Stomach (tissue), 9 donors: ENCODE results near the gene CD59. TPM values are rescaled to one million over a fixed set of nuclear protein-coding genes. Genes with fewer than 3 reads are reported as not detected.

ENCODE experiments used
- DNase-seq, 2 donors: peaks; one replicate each; pipeline versions ENCODE4 v3.0.0 to v3.0.0-alpha.2; 2013 to 2019
- H3K27ac ChIP-seq, 5 donors: fragments of 200-600 bp in 4 of 5; sonication (generic) in 4 of 5; one replicate each; pipeline ENCODE4 v1.5.1; 2013 to 2019; ENCODE audit warnings: mild to moderate bottlenecking in 1 of 5, moderate library complexity in 1 of 5
- H3K27me3 ChIP-seq, 3 donors: fragments of 200-600 bp; sonication (generic); one replicate each; pipeline ENCODE4 v1.5.1; 2017 to 2019; ENCODE audit warnings: mixed run types in 1 of 3
- H3K36me3 ChIP-seq, 4 donors: fragments of 200-600 bp; sonication (generic); 1 replicate in 3 of 4; 2 replicates in 1 of 4; pipeline ENCODE4 v1.5.1; 2016 to 2019
- H3K4me1 ChIP-seq, 4 donors: fragments of 200-600 bp; sonication (generic); one replicate each; pipeline ENCODE4 v1.5.1; 2016 to 2019
- H3K4me3 ChIP-seq, 4 donors: fragments of 200-600 bp; sonication (generic) in 3 of 4; one replicate each; pipeline ENCODE4 v1.5.1; 2016 to 2019; ENCODE audit warnings: mild to moderate bottlenecking in 1 of 4
- H3K9me3 ChIP-seq, 4 donors: fragments of 200-600 bp; sonication (generic); one replicate each; pipeline ENCODE4 v1.5.1; 2016 to 2019
- CTCF ChIP-seq, 7 experiments: fragments of 450-650 bp in 4 of 7; fragments of 200-600 bp in 3 of 7; sonication (generic) in 3 of 7; IDR thresholded peaks; one replicate each; pipeline ENCODE4 v1.5.1; 2016 to 2019; ENCODE audit warnings: antibody characterized with exemption in 7 of 7, control low read depth in 2 of 7, mild to moderate bottlenecking in 1 of 7
- EP300 ChIP-seq: sonication (generic); formaldehyde crosslinking; IDR thresholded peaks from one replicate; pipeline ENCODE4 v1.6.1; 2017; ENCODE audit warnings: antibody characterized with exemption
- POLR2A ChIP-seq, 4 donors: fragments of 450-650 bp; IDR thresholded peaks; one replicate each; pipeline ENCODE4 v1.6.1; 2016; ENCODE audit warnings: antibody characterized with exemption in 4 of 4, control low read depth in 2 of 4, mild to moderate bottlenecking in 1 of 4, moderate library complexity in 1 of 4
- POLR2AphosphoS5 ChIP-seq, 3 donors: sonication (generic); formaldehyde crosslinking; IDR thresholded peaks; one replicate each; pipeline ENCODE4 v1.6.1; 2016; ENCODE audit warnings: antibody characterized with exemption in 3 of 3
- WGBS, 5 donors: extraction: QIAGEN DNeasy Blood & Tissue Kit in 3 of 5; methylation state at CpG; one replicate each; pipeline versions ENCODE4 v1.1.5 to v1.1.7; 2013 to 2018; 5-methylcytosine and 5-hydroxymethylcytosine counted together
- intact Hi-C: fragments of 100-400 bp; cut with DNase I; formaldehyde crosslinking; loops from one replicate; pipeline ENCODE4 v1.15.1; 2023; ENCODE audit warnings: low total_unique reads
- polyA plus RNA-seq, 3 donors: library from polyadenylated mRNA; stranded (reverse); fragments of 200-250 nt; gene quantifications; one replicate each; pipeline ENCODE4 v1.2.3, GENCODE V29; 2013
- total RNA-seq, 5 donors: library from RNA; depleted of rRNA; stranded (reverse); fragments of >200 nt; gene quantifications; one replicate each; pipeline versions ENCODE4 v1.1.0 to v1.2.3, GENCODE V29; 2014 to 2016
- donor health status: healthy with polysubstance abuse.
- donor health status: Bipolar disorder and iron deficiency.
- donor health status: healthy.

Gene CD59
- total and polyA plus RNA-seq, 8 donors, result 6.4 to 225 (median 138) TPM

GRCh38 chr11:33659370-33660139, 76.7 kb downstream of the CD59 start:
- H3K27me3 ChIP-seq, result peaks cover 0 to 4% (median 0%) of the 10 kb centered on the region in 3 donors
- no peaks in the 10 kb centered on the region for H3K9me3 ChIP-seq
- H3K4me1 ChIP-seq, result no peaks in the 10 kb centered on the region
- TF ChIP-seq POLR2A (IDR thresholded peaks at IDR 0.05), result no peak
- TF ChIP-seq POLR2AphosphoS5 (IDR thresholded peaks at IDR 0.05), result no peak
- TF ChIP-seq EP300, result no peak
- TF ChIP-seq CTCF (IDR thresholded peaks at IDR 0.05), result no peak
- no peak overlapping the region for H3K4me3 ChIP-seq
- DNase-seq, result no peak
- H3K27ac ChIP-seq, result no peak overlapping the region
- intact Hi-C loops, result no loop called here
- no peaks in the 10 kb centered on the region for H3K36me3 ChIP-seq
- WGBS, 5 donors, result 76 to 94% (median 83%) methylated on average over 5 of the region's 5 CpGs

- TF ChIP-seq EP300 (no peak), POLR2A (IDR thresholded peaks at IDR 0.05) (no peak)
- H3K4me3 ChIP-seq, result no peak overlapping the region
- no peaks in the 10 kb centered on the region for H3K9me3 ChIP-seq
- WGBS, 5 donors, result 79 to 88% (median 83%) methylated on average over 22 of the region's 22 CpGs
- H3K27ac ChIP-seq, result no peak overlapping the region
- intact Hi-C loops, result no loop called here
- H3K4me1 ChIP-seq, result no peaks in the 10 kb centered on the region
- no peak for DNase-seq
- peaks cover 0 to 4% (median 0%) of the 10 kb centered on the region in 3 donors for H3K27me3 ChIP-seq
- H3K36me3 ChIP-seq, result no peaks in the 10 kb centered on the region
These were observed 77.9 kb downstream of the CD59 start for GRCh38 chr11:33658195-33658900.

DNA sequence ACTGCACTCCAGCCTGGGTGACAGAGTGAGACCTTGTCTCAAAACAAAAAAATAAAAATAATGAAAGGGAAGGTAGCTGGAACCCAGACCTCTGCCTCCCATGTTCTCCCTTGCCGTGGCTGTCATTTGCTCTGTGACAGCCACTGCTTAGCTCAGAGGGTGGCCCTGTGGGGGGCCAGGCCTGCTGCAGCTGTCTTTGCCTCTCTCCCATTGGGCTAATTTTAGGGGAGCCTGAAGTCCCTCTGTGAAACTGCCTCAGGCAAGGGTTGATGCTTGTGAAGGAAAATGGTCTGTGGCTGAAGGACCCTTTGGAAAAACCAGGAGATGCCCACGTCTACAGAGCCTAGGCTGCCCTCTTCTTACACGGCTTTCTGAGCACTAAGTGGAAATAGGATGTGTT, 78.5 kb downstream of the CD59 start:
- TF ChIP-seq POLR2A (IDR thresholded peaks at IDR 0.05) (no peak), EP300 (no peak), CTCF (IDR thresholded peaks at IDR 0.05) (no peak), POLR2AphosphoS5 (IDR thresholded peaks at IDR 0.05) (no peak)
- no peak overlapping the region for H3K4me3 ChIP-seq
- peaks cover 0 to 4% (median 0%) of the 10 kb centered on the region in 3 donors for H3K27me3 ChIP-seq
- DNase-seq, result no peak
- no peaks in the 10 kb centered on the region for H3K9me3 ChIP-seq
- no peaks in the 10 kb centered on the region for H3K4me1 ChIP-seq
- 72 to 88% (median 79%) methylated on average over 3 of the region's 3 CpGs for WGBS, 5 donors
- intact Hi-C loops, result no loop called here
- H3K36me3 ChIP-seq, result no peaks in the 10 kb centered on the region
- no peak overlapping the region for H3K27ac ChIP-seq

DNA sequence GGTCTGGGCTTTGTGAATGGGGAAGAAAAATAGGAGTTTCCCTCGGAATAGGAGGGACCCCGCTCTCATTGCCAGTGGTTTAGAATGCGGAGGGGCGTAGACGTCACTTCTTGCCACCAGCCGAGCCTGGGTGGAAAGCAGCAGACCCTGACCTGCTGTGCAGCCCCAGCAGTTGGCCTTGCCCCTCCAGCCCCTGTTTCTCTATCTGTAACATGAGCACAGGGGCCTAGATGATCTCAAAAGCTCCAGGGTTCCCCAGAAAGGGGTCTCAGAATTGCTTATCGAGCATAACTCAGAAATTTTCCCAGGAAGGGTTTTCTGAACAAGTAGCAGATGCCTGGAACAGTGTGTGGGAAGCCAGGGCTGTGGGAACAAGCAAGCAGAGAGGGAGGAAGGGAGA, 79.5 kb downstream of the CD59 start:
- Histone ChIP-seq H3K27ac (no peak overlapping the region), H3K36me3 (no peaks in the 10 kb centered on the region), H3K27me3 (peaks cover 0 to 4% (median 0%) of the 10 kb centered on the region in 3 donors), H3K4me3 (no peak overlapping the region), H3K9me3 (no peaks in the 10 kb centered on the region), H3K4me1 (no peaks in the 10 kb centered on the region)
- no peak for TF ChIP-seq POLR2A (IDR thresholded peaks at IDR 0.05)
- TF ChIP-seq POLR2AphosphoS5 (IDR thresholded peaks at IDR 0.05), result no peak
- no peak for TF ChIP-seq CTCF (IDR thresholded peaks at IDR 0.05)
- TF ChIP-seq EP300, result no peak
- intact Hi-C loops, result no loop called here
- 81 to 91% (median 89%) methylated on average over 2 to 7 of the region's 7 CpGs for WGBS, 5 donors
- DNase-seq, result no peak
